OCI-LY7 (cell line): ENCODE results near the gene VPS39.

Source experiments
- EZH2phosphoT487 ChIP-seq: fragments of 200-600 bp; sonication (generic); IDR thresholded peaks from 2 replicates; pipeline ENCODE4 v1.6.1; 2018; ENCODE audit warnings: low read depth, borderline replicate concordance, mild to moderate bottlenecking, mixed run types, antibody characterized with exemption, low read length, moderate library complexity, mixed read lengths
- TF ChIP-seq, protein P1 (sequence below): fragments of 200-600 bp; sonication (generic); conservative IDR thresholded peaks from 2 replicates; pipeline ENCODE4 v1.5.1; 2014; ENCODE audit warnings: mild to moderate bottlenecking, antibody characterized with exemption, low read length, moderate library complexity, mixed read lengths

GRCh38 chr15:42184736-42185135 lies 23.4 kb downstream of the VPS39 start:
- no peak for TF ChIP-seq EZH2phosphoT487
- TF ChIP-seq, protein P1, sequence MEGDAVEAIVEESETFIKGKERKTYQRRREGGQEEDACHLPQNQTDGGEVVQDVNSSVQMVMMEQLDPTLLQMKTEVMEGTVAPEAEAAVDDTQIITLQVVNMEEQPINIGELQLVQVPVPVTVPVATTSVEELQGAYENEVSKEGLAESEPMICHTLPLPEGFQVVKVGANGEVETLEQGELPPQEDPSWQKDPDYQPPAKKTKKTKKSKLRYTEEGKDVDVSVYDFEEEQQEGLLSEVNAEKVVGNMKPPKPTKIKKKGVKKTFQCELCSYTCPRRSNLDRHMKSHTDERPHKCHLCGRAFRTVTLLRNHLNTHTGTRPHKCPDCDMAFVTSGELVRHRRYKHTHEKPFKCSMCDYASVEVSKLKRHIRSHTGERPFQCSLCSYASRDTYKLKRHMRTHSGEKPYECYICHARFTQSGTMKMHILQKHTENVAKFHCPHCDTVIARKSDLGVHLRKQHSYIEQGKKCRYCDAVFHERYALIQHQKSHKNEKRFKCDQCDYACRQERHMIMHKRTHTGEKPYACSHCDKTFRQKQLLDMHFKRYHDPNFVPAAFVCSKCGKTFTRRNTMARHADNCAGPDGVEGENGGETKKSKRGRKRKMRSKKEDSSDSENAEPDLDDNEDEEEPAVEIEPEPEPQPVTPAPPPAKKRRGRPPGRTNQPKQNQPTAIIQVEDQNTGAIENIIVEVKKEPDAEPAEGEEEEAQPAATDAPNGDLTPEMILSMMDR: no peak
